Memory B cell (primary cell): ENCODE results near the gene ABCC11.

Source experiments
- ATAC-seq: fragments of 150-1000 bp; cut with Tn5 transposase; 2 replicates; pipeline ENCODE4 v1.10.0; 2021; ENCODE audit warnings: low read depth, mild to moderate bottlenecking, moderate library complexity
- DNase-seq, 2 donors: peaks; one replicate each; pipeline ENCODE4 v3.0.0; 2022; ENCODE audit warnings: low spot score in 2 of 2
- H3K27ac Mint-ChIP-seq: one replicate; pipeline ENCODE4 v1.8.0; 2022; ENCODE audit warnings: mild to moderate bottlenecking, moderate library complexity, mixed read lengths
- H3K27me3 Mint-ChIP-seq: one replicate; pipeline ENCODE4 v1.8.0; 2022; ENCODE audit warnings: mixed read lengths
- H3K36me3 Mint-ChIP-seq: one replicate; pipeline ENCODE4 v1.8.0; 2022; ENCODE audit warnings: mild to moderate bottlenecking, mixed read lengths
- H3K4me1 Mint-ChIP-seq: one replicate; pipeline ENCODE4 v1.8.0; 2022; ENCODE audit warnings: mixed read lengths
- H3K4me3 Mint-ChIP-seq: one replicate; pipeline ENCODE4 v1.8.0; 2022; ENCODE audit warnings: mild to moderate bottlenecking, moderate library complexity, mixed read lengths
- H3K9me3 Mint-ChIP-seq: one replicate; pipeline ENCODE4 v1.8.0; 2022; ENCODE audit warnings: mixed read lengths

The ABCC11 gene

DNA sequence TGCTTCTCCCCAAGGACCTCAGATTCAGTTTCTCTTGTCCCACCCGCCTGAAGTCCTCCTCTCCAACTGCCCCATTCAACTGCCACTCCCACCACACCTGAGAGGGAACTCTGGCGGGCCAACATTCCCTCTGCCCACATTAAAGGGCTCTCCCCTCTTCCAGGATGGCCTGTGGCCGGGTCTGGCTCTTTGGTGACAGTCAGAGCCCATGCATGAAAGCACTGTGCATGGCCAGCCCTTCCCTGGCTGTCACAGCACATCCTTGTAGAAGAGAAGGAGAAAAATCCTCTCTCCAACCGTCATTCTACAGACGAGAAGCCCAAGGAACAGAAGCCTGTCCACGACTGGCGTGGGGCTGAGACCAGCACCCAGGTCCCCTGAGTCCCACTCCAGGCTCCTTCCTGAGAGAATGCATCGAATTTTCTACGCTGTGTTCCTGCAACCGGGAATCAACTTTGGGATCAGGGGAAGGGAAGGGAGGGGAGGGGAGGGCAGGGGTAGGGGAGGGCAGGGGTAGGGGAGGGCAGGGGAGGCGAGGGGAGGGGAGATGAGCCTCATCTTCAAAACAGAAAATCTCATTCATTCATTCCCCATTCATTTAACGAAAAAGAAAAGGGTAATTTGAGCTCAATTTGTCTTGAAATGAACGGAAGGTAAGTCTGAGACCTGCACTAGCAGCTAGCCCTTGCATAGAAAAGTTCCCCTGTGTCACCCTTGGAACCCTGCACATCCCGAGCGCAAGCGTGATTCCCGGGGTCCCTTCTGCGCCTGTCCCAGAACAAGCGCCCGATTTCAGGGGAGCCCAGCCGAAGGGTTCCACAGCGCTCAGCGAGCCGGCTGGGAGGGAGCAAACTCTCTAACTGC lies 91.2 kb downstream of the ABCC11 start, which contains the start of gene ABCC12:
TSS of gene ABCC12 (minus strand) at position 68 of the 864 bp plus-strand sequence. CDS start 9,569 bp downstream, outside the sequence.
- no peaks in the 10 kb centered on the region for H3K4me1 Mint-ChIP-seq
- peaks cover 1% of the 10 kb centered on the region for H3K27me3 Mint-ChIP-seq
- no peak within 1 kb of the TSS for H3K4me3 Mint-ChIP-seq
- ATAC-seq (no peak), DNase-seq (no peak)
- H3K27ac Mint-ChIP-seq: no peak within 1 kb of the TSS
- H3K9me3 Mint-ChIP-seq: no peaks in the 10 kb centered on the region
- H3K36me3 Mint-ChIP-seq: no peaks in the 10 kb centered on the region

DNA sequence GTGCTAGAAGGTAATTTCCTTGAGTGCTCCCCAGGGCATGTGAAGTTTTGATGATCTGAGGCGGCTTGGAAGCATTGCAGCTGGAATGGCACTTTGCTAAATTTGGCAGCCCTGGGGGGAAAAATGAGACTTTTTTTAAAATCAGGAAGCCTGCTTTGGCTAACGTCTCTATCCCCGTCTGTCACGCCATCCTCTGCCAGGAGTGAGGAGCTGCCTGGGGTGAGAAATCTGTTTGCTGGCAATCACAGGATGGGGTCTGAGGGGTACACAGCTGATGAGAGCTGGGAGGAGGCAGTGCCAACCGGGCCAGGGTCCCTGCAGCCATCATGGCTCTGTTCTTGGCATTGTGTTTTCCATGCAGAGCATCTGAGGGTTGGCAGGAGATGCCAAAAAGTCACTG lies 93.6 kb downstream of the ABCC11 start:
- ATAC-seq: no peak
- H3K27ac Mint-ChIP-seq: no peak overlapping the region
- DNase-seq: no peak
- peaks cover 5% of the 10 kb centered on the region for H3K27me3 Mint-ChIP-seq
- H3K4me1 Mint-ChIP-seq: no peaks in the 10 kb centered on the region
- H3K4me3 Mint-ChIP-seq: no peak overlapping the region
- peaks cover 3% of the 10 kb centered on the region for H3K9me3 Mint-ChIP-seq
- no peaks in the 10 kb centered on the region for H3K36me3 Mint-ChIP-seq

DNA sequence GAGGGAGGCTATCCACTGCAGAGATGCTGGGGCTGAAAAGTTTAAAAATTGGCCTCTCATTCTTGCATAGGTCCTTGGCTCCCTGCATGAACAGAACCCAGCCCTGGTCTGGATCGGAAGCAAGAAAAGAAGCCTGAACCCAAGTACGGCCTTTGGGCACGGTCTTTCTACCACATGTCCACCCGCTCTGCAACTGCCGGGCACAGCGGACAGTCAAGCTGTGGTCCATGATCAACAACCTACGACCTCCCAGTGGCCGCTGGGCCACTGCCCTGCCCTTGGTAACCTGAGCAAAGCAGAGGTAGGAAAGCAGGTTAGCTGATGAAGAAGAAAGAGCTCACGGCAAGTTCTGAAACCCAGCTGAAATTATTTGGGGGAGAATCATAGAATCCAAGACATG lies 95.1 kb downstream of the ABCC11 start:
- no peaks in the 10 kb centered on the region for H3K4me1 Mint-ChIP-seq
- peaks cover 6% of the 10 kb centered on the region for H3K27me3 Mint-ChIP-seq
- DNase-seq: no peak
- no peaks in the 10 kb centered on the region for H3K36me3 Mint-ChIP-seq
- no peak overlapping the region for H3K4me3 Mint-ChIP-seq
- peaks cover 3% of the 10 kb centered on the region for H3K9me3 Mint-ChIP-seq
- ATAC-seq: no peak
- no peak overlapping the region for H3K27ac Mint-ChIP-seq

DNA sequence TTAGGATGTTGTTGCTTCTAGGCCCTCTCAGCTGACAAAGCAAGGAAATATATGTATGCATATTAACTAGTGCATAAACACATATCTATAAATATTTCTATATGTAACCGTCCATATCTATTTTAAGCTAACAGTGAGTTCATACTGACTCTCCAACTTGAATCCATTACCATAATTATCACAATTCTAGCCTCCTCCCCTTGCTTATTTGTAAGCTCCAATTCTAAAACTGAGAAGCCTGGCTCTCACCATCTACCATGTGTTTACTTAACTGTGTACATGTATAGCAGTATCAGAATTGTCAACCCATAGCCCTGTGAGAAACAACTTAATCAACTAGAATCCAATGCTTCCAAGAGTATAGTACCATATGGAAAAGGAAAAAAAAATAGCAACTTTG lies 96.6 kb downstream of the ABCC11 start:
- no peak overlapping the region for H3K4me3 Mint-ChIP-seq
- H3K27me3 Mint-ChIP-seq: peaks cover 9% of the 10 kb centered on the region

DNA sequence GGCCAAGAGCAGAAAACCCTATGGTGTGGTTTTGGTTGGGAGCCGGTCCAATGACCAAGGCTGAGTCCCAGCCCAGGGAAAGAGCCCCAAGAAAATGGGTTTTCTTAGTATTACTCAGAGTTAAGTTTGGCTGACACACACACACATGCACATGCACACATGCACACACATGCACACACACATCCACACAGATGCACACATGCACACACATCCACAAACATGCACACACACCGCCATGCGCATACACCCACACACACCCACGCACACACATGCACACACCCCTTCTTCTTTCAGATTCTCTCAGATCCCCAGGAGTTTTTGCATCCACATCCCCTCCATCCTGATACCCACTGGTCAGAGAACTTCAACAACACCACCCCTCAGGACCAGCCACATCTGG lies 100.6 kb downstream of the ABCC11 start:
- Mint-ChIP-seq H3K27me3 (peaks cover 16% of the 10 kb centered on the region), H3K36me3 (no peaks in the 10 kb centered on the region), H3K4me3 (no peak overlapping the region), H3K9me3 (peaks cover 5% of the 10 kb centered on the region), H3K4me1 (no peaks in the 10 kb centered on the region), H3K27ac (no peak overlapping the region)
- DNase-seq (no peak), ATAC-seq (no peak)

More for the DNA sequence above, 96.6 kb downstream of the ABCC11 start:
- H3K27ac Mint-ChIP-seq: no peak overlapping the region
- no peaks in the 10 kb centered on the region for H3K36me3 Mint-ChIP-seq
- H3K9me3 Mint-ChIP-seq: peaks cover 3% of the 10 kb centered on the region
- no peaks in the 10 kb centered on the region for H3K4me1 Mint-ChIP-seq
- ATAC-seq (no peak), DNase-seq (no peak)

DNA sequence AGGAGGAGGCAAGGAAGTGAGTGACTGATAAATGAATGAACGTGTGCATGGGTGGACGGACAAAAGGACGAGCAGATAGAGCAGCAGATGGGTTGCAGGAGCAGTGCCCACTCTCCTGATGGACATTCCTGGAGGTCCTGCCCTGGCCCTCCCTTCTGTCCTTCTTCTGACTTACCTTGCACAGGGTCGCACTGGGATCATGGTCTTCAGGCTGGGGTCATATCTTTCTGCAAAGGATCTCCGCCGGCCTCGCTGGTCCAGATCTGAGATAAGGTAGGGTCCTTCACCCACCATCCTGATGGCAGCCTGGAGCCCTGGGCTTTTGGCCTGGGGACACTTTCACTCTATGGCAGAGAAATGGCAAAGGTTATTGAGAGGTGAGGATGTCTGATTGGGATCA lies 101.2 kb downstream of the ABCC11 start:
- no peak overlapping the region for H3K27ac Mint-ChIP-seq
- H3K36me3 Mint-ChIP-seq: no peaks in the 10 kb centered on the region
- no peaks in the 10 kb centered on the region for H3K4me1 Mint-ChIP-seq
- no peak for ATAC-seq
- DNase-seq: no peak
- H3K9me3 Mint-ChIP-seq: peaks cover 5% of the 10 kb centered on the region
- no peak overlapping the region for H3K4me3 Mint-ChIP-seq
- H3K27me3 Mint-ChIP-seq: peaks cover 17% of the 10 kb centered on the region

DNA sequence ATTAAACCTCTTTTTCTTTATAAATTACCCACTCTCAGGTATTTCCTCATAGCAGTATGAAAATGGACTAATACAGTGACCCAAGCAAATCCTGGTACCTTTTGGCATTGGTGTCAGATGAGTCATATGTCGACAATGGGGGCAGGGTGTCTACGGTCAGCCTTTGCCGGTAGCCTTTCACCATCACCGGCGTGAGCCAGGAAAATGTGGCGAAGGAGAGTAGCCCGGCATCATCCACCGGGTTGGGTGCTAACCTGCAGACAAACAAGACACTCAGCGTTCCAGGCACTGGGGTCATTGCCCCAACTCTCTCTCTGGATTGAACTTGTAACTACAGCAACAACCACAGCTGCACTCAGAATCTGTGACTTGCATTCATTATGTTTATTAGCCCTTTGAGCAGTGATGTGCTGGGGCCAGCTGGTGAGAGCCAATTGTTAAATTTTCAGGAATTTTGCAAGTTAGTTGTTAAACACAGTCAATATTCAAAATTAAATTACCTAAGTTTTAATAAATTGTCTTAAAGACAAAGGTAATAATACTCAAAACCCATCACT lies 103.4 kb downstream of the ABCC11 start:
- ATAC-seq (no peak), DNase-seq (no peak)
- Mint-ChIP-seq H3K27ac (no peak overlapping the region), H3K36me3 (no peaks in the 10 kb centered on the region), H3K9me3 (peaks cover 1% of the 10 kb centered on the region), H3K27me3 (peaks cover 15% of the 10 kb centered on the region), H3K4me1 (no peaks in the 10 kb centered on the region), H3K4me3 (no peak overlapping the region)

DNA sequence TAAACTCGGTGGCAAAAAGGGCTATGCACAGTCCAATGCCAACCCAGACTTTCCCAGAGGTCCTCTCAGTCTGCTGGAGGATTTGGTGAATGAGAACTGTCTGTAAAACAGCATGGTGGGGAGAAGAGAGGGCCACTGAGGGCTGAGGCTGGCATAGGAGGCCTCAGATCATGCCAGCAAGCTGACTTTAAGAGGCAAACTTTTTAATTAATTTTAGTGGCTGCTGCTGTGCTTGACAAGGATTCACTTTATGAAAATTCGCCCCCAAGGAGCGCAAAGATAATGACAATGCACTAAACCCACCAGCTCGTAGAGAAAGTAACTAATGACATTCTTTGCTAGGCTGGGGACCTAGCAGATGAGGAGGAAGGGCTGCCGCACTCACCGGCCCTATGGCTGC lies 106.5 kb downstream of the ABCC11 start:
- H3K9me3 Mint-ChIP-seq: peaks cover 1% of the 10 kb centered on the region
- peaks cover 13% of the 10 kb centered on the region for H3K27me3 Mint-ChIP-seq
- H3K4me1 Mint-ChIP-seq: no peaks in the 10 kb centered on the region
- no peaks in the 10 kb centered on the region for H3K36me3 Mint-ChIP-seq
- H3K4me3 Mint-ChIP-seq: no peak overlapping the region
- H3K27ac Mint-ChIP-seq: no peak overlapping the region
- ATAC-seq (no peak), DNase-seq (no peak)

DNA sequence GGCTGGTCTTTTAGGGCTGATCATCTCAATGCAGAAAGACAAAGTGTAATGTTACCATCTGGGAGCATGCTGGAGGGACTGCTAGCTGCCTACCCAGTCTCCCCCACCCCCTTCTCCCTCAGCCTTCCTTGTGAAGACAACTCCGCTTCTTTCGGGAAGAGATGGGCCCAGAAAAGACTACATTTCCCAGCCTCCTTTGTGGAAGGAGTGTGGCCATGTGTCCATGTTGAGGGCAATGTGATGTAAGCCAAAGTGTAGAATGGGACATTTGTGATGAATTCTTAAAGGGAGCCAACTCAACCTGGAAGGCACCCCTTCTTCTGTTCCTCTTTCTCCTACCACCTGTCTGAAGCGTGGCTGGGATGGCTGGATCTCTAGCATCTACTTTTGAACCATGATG lies 107.8 kb downstream of the ABCC11 start:
- H3K27me3 Mint-ChIP-seq: peaks cover 16% of the 10 kb centered on the region
- ATAC-seq: no peak

DNA sequence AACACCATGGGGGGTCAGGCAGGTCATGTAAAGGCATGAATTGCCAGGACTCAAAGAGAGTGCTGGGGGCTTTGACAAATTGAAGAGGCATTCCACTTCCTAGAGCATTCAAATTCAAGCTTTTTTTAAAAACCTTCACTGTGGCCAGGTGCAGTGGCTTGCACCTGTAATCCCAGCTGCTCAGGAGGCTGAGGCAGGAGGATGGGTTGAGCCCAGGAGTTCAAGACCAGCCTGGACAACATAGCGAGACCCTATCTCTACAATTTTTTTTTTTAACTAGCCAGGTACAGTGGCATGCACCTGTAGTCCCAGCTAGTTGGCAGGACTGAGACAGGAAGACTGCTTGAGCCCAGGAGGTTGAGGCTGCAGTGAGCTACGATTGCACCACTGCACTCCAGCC lies 108.8 kb downstream of the ABCC11 start:
- no peak for DNase-seq
- Mint-ChIP-seq H3K27ac (no peak overlapping the region), H3K36me3 (no peaks in the 10 kb centered on the region), H3K9me3 (no peaks in the 10 kb centered on the region), H3K27me3 (peaks cover 14% of the 10 kb centered on the region), H3K4me3 (no peak overlapping the region), H3K4me1 (no peaks in the 10 kb centered on the region)
- ATAC-seq: no peak

More for the DNA sequence above, 107.8 kb downstream of the ABCC11 start:
- Mint-ChIP-seq H3K4me3 (no peak overlapping the region), H3K9me3 (peaks cover 1% of the 10 kb centered on the region), H3K36me3 (no peaks in the 10 kb centered on the region), H3K4me1 (no peaks in the 10 kb centered on the region), H3K27ac (no peak overlapping the region)
- no peak for DNase-seq

DNA sequence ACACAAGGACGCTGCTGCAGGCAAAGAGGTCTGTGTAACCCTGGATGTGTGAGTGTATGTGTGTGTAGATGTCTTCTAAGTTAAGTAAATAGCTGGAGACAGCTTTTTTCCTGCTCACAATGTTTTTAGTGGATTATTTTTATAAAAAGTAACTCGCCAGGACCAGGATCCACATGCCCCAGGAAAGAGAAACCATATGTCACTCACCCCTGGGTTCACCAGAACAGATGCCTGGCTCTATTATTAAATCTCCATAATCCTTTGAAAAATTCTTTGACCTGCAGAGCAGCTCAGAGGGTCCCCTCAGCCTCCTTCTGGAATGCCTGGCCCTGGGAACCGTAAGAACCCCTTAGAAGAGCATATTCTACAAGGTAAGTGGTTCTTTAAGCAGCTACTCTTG lies 109.5 kb downstream of the ABCC11 start:
- peaks cover 14% of the 10 kb centered on the region for H3K27me3 Mint-ChIP-seq
- H3K4me1 Mint-ChIP-seq: no peaks in the 10 kb centered on the region
- H3K27ac Mint-ChIP-seq: no peak overlapping the region
- no peak overlapping the region for H3K4me3 Mint-ChIP-seq
- DNase-seq (no peak), ATAC-seq (no peak)
- H3K36me3 Mint-ChIP-seq: no peaks in the 10 kb centered on the region
- no peaks in the 10 kb centered on the region for H3K9me3 Mint-ChIP-seq

DNA sequence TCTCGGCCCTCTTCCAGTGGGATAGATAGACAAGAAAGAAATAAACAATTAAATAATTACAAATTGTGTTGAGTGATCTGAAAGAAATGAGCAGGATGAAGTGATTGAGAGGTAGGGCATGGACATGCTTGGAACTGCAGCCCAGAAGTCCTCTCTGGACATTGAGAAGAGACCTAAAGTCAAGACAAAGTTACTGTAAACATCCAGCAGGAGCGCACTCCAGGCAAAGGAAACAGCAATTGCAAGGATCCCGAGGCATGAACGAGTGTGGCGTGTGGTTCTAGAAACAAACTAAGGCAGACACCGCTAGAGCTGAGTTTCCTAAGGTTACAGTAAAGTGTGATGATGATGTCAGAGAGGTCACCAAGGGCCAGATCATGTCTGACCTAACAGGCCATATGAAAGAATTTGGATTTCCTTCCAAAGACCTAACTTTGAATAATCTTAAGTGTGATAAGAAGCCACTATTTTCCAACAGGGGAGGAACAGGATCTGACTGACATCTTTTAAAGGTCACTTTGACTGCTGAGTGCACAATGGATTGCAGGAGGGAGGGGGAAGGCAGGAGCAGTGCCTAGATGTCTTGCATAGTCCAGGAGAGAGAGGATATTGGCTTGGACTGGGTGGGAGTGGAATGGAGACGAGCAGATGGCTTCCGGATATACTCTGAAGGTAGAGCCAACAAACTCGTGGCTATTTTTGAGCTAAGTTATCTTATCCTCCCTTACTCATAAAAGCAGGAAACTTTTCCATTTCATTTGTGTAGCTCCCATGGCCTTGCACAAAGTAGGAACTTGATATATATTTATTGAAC lies 110.6 kb downstream of the ABCC11 start:
- H3K27ac Mint-ChIP-seq: no peak overlapping the region
- no peak for ATAC-seq
- peaks cover 8% of the 10 kb centered on the region for H3K27me3 Mint-ChIP-seq
- H3K4me1 Mint-ChIP-seq: no peaks in the 10 kb centered on the region
- no peaks in the 10 kb centered on the region for H3K36me3 Mint-ChIP-seq
- no peak overlapping the region for H3K4me3 Mint-ChIP-seq
- no peak for DNase-seq
- no peaks in the 10 kb centered on the region for H3K9me3 Mint-ChIP-seq

DNA sequence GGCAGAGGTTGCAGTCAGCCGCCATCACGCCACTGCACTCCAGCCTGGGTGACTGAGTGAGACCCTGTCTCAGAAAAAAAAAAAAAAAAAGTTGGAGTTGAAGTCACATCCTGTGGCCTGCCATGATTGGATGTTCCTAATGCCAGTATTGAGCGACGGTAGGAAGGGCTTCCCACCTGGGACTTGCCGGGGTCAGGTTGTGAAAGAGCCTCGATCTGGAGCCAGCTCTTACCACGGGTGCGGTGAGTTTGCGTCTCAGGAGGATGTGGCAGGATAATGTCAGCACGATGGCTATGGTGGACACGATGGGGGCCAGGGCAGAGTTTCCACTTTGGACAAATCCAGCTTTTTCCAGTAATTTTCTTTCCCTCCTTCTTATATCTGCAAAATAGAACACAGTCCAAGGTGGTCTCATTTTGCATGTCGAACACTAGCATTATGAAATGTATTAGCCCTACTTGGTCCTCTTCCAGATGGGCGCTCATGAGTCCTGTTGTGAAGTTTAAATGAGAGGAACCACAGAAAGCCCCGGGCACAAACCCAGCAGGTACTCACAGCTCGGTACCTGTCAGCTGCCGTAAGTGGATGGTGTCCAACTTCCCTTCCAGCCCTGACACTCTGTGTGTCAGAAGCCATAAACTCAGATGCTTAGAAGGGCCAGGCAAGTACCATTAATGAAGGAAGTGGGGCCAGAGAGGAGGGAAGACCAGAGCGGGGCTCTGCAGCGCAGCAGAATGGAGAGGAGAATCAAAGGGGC lies 113.7 kb downstream of the ABCC11 start:
- ATAC-seq: no peak
- H3K36me3 Mint-ChIP-seq: no peaks in the 10 kb centered on the region
- H3K27ac Mint-ChIP-seq: no peak overlapping the region
- H3K4me3 Mint-ChIP-seq: no peak overlapping the region
- H3K4me1 Mint-ChIP-seq: no peaks in the 10 kb centered on the region
- peaks cover 8% of the 10 kb centered on the region for H3K27me3 Mint-ChIP-seq
- DNase-seq: no peak
- H3K9me3 Mint-ChIP-seq: no peaks in the 10 kb centered on the region
